ENCODE measurements around the gene ZNF462. TPM values are rescaled to one million over a fixed set of nuclear protein-coding genes. Genes with fewer than 3 reads are reported as not detected.

The ZNF462 gene
- total RNA-seq, 1 experiment from 2014 or later = 164 TPM

DNA sequence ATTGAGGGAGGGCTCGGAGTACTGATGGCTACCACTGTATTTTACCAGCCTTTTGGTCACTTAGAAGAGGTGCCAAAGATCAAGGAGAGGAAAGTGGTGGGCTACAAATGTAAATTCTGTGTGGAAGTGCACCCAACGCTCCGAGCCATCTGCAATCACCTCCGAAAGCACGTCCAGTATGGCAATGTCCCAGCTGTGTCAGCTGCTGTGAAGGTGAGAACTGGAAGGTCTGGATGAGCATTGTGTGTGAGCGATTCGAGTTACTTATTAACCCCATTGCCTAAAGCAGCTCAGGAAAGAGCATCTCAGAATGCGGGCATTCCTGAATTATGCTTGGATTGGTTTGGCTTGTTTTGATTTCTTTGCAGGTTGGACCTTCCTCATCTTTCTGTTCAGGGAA, 67.5 kb downstream of the ZNF462 start:
- Histone ChIP-seq H3K23me2 (ENCODE audit: insufficient read length, low read depth, low read length, poor library complexity, severe bottlenecking) (no peaks in the 10 kb centered on the region), H3K9ac (ENCODE audit: extremely low read depth, insufficient read length, low read length) (no peak overlapping the region), H3K27me3 (ENCODE audit: insufficient read depth, low read length) (no peaks in the 10 kb centered on the region), H2BK20ac (ENCODE audit: low read depth, low read length, poor library complexity, severe bottlenecking) (no peak overlapping the region), H3K9me3 (ENCODE audit: control insufficient read depth, low read depth, low read length) (no peaks in the 10 kb centered on the region), H3K4ac (ENCODE audit: low read depth, low read length) (no peak overlapping the region), H4K91ac (ENCODE audit: insufficient read length, low read depth, low read length) (no peak overlapping the region), H4K8ac (replicated peaks; ENCODE audit: insufficient read length, low read depth, low read length) (no peak overlapping the region), H2AFZ (ENCODE audit: low read length) (no peak overlapping the region), H3K27ac (ENCODE audit: insufficient read length, low read depth, low read length) (no peak overlapping the region), H3T11ph (ENCODE audit: low read length) (no peak overlapping the region), H2BK5ac (ENCODE audit: insufficient read length, low read length) (no peak overlapping the region), H3K79me2 (ENCODE audit: insufficient read depth, low read length) (peaks cover 3% of the 10 kb centered on the region; the same call in 1 of the 2 replicates), H4K20me1 (ENCODE audit: control insufficient read depth, insufficient read depth, insufficient read length) (no peaks in the 10 kb centered on the region), H3K56ac (ENCODE audit: insufficient read length, low read depth, low read length) (no peak overlapping the region), H3K23ac (ENCODE audit: insufficient read length, low read depth, low read length) (no peak overlapping the region), H3K14ac (ENCODE audit: insufficient read depth, low read length) (no peak overlapping the region), H3K4me1 (ENCODE audit: insufficient read depth, low read length) (peaks cover 2% of the 10 kb centered on the region; the same call in 1 of the 2 replicates), H3K18ac (ENCODE audit: insufficient read length, low read depth, low read length) (no peak overlapping the region), H3K4me2 (ENCODE audit: insufficient read depth, insufficient read length, low read length) (no peak overlapping the region), H3K79me1 (ENCODE audit: insufficient read depth, low read depth, low read length, poor library complexity, severe bottlenecking) (peaks cover 2% of the 10 kb centered on the region), H2BK15ac (ENCODE audit: low read depth, low read length) (no peak overlapping the region), H2AK5ac (ENCODE audit: insufficient read length, low read length) (no peak overlapping the region), H2BK12ac (ENCODE audit: insufficient read length, low read depth, low read length) (no peak overlapping the region), H2BK120ac (ENCODE audit: low read depth, low read length, poor library complexity, severe bottlenecking) (no peak overlapping the region), H4K5ac (ENCODE audit: insufficient read length, low read depth, low read length) (no peak overlapping the region)
- Mint-ChIP-seq H3K27ac (peak overlapping the region in 1 of 3 experiments; percentile 46; a peak in 1 of 7 replicates), H3K4me1 (peaks cover 31 to 32% of the 10 kb centered on the region in 2 experiments), H3K4me3 (no peak overlapping the region), H3K36me3 (ENCODE audit: insufficient read depth in 1 of 3, low read depth in 3 of 3) (peaks cover 71 to 88% (median 85%) of the 10 kb centered on the region in 3 experiments), H3K27me3 (ENCODE audit: low read depth) (no peaks in the 10 kb centered on the region), H3K9me3 (no peaks in the 10 kb centered on the region)
- no peak for DNase-seq
- WGBS (ENCODE audit: extremely low coverage, insufficient read length, low lambda C conversion rate) = no CpG with 5 or more reads among the region's 8 CpGs
- TF ChIP-seq, protein P1, sequence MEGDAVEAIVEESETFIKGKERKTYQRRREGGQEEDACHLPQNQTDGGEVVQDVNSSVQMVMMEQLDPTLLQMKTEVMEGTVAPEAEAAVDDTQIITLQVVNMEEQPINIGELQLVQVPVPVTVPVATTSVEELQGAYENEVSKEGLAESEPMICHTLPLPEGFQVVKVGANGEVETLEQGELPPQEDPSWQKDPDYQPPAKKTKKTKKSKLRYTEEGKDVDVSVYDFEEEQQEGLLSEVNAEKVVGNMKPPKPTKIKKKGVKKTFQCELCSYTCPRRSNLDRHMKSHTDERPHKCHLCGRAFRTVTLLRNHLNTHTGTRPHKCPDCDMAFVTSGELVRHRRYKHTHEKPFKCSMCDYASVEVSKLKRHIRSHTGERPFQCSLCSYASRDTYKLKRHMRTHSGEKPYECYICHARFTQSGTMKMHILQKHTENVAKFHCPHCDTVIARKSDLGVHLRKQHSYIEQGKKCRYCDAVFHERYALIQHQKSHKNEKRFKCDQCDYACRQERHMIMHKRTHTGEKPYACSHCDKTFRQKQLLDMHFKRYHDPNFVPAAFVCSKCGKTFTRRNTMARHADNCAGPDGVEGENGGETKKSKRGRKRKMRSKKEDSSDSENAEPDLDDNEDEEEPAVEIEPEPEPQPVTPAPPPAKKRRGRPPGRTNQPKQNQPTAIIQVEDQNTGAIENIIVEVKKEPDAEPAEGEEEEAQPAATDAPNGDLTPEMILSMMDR (conservative IDR thresholded peaks at IDR 0.05) = no peak
